Smooth muscle cell (in vitro differentiated cells): ENCODE measurements around the gene LDLRAD2. TPM values are rescaled to one million over a fixed set of nuclear protein-coding genes. Genes with fewer than 3 reads are reported as not detected.

Source experiments
- DNase-seq: peaks from one replicate; lab custom pipeline; 2025; ENCODE audit not compliant: unreplicated experiment; lab: John Stamatoyannopoulos, UW
- H2AFZ ChIP-seq: fragments of 200-600 bp; sonication (generic); 2 replicates; pipeline ENCODE4 v1.6.0; 2016; ENCODE audit warnings: antibody characterized with exemption, low read depth, mild to moderate bottlenecking
- H3F3A ChIP-seq: fragments of 200-600 bp; sonication (generic); 2 replicates; pipeline ENCODE4 v1.6.0; 2017; ENCODE audit warnings: antibody characterized with exemption, low read depth
- H3K27ac ChIP-seq: fragments of 200-600 bp; sonication (generic); 2 replicates; pipeline ENCODE4 v1.5.1; 2016; ENCODE audit warnings: low read depth, mild to moderate bottlenecking
- H3K27me3 ChIP-seq: fragments of 200-600 bp; sonication (generic); 2 replicates; pipeline ENCODE4 v1.6.1; 2016; ENCODE audit warnings: low read depth, mild to moderate bottlenecking
- H3K36me3 ChIP-seq: fragments of 200-600 bp; sonication (generic); 2 replicates; pipeline ENCODE4 v1.5.1; 2016; ENCODE audit warnings: low read depth
- H3K4me1 ChIP-seq: fragments of 200-600 bp; sonication (generic); 2 replicates; pipeline ENCODE4 v1.5.1; 2016; ENCODE audit warnings: low read depth
- H3K4me2 ChIP-seq: fragments of 200-600 bp; sonication (generic); 2 replicates; pipeline ENCODE4 v1.6.0; 2016; ENCODE audit warnings: mild to moderate bottlenecking
- H3K4me3 ChIP-seq: fragments of 200-600 bp; sonication (generic); 2 replicates; pipeline ENCODE4 v1.5.1; 2016; ENCODE audit warnings: mild to moderate bottlenecking
- H3K79me2 ChIP-seq: fragments of 200-600 bp; sonication (generic); 2 replicates; pipeline ENCODE4 v1.6.0; 2016; ENCODE audit warnings: low read depth, mild to moderate bottlenecking
- H3K9ac ChIP-seq: fragments of 200-600 bp; sonication (generic); 2 replicates; pipeline ENCODE4 v1.6.0; 2016; ENCODE audit warnings: low read depth
- H3K9me3 ChIP-seq: fragments of 200-600 bp; sonication (generic); replicated peaks from 2 replicates; pipeline ENCODE4 v1.5.1; 2016; ENCODE audit warnings: low read depth
- H4K20me1 ChIP-seq: fragments of 200-600 bp; sonication (generic); 2 replicates; pipeline ENCODE4 v1.6.0; 2016; ENCODE audit warnings: low read depth
- CTCF ChIP-seq: fragments of 200-600 bp; sonication (generic); IDR thresholded peaks from 2 replicates; pipeline ENCODE4 v1.5.1; 2017; ENCODE audit warnings: borderline replicate concordance, mild to moderate bottlenecking, antibody characterized with exemption; ENCODE audit not compliant: insufficient read depth, poor library complexity, severe bottlenecking
- WGBS: methylation state at CpG from one replicate; pipeline ENCODE4 v1.1.7; 2016; ENCODE audit warnings: low lambda C conversion rate; 5-methylcytosine and 5-hydroxymethylcytosine counted together
- polyA plus RNA-seq: library from polyadenylated mRNA; unstranded; fragments of >200 nt; fragmentation: Nextera tagmentation; extraction: Ambion mirVana; gene quantifications from 2 replicates; pipeline ENCODE4 v1.2.1, GENCODE V29; 2016
- total RNA-seq: library from RNA; depleted of rRNA; stranded (reverse); fragments of >200 nt; gene quantifications from 2 replicates; pipeline ENCODE4 v1.2.3, GENCODE V29; 2014

Gene LDLRAD2
- total and polyA plus RNA-seq, 2 experiments from 2014 or later, result 0.04 to 7.9 TPM

GRCh38 chr1:21814241-21814918 is 2.3 kb downstream of the LDLRAD2 start:
- H4K20me1 ChIP-seq, result no peaks in the 10 kb centered on the region
- no peak overlapping the region for H3K9ac ChIP-seq
- no peaks in the 10 kb centered on the region for H3K4me1 ChIP-seq
- no peaks in the 10 kb centered on the region for H3K79me2 ChIP-seq
- no peak overlapping the region for H2AFZ ChIP-seq
- H3F3A ChIP-seq, result peaks cover 17% of the 10 kb centered on the region
- H3K27ac ChIP-seq, result no peak overlapping the region
- DNase-seq, result no peak
- H3K4me2 ChIP-seq, result peak overlapping the region; percentile 85
- no peaks in the 10 kb centered on the region for H3K27me3 ChIP-seq
- peak; percentile 73 for TF ChIP-seq CTCF
- 22% methylated on average over 44 of the region's 65 CpGs for whole genome bisulfite sequencing
- no peaks in the 10 kb centered on the region for H3K36me3 ChIP-seq
- H3K9me3 ChIP-seq, result no peaks in the 10 kb centered on the region
- H3K4me3 ChIP-seq, result peak overlapping the region; percentile 52

GRCh38 chr1:21814981-21815582 is 3.0 kb downstream of the LDLRAD2 start:
- Histone ChIP-seq H2AFZ (no peak overlapping the region), H4K20me1 (no peaks in the 10 kb centered on the region), H3K27ac (no peak overlapping the region), H3K4me2 (no peak overlapping the region), H3F3A (peaks cover 17% of the 10 kb centered on the region), H3K27me3 (no peaks in the 10 kb centered on the region), H3K9ac (no peak overlapping the region), H3K4me1 (no peaks in the 10 kb centered on the region), H3K79me2 (no peaks in the 10 kb centered on the region), H3K36me3 (no peaks in the 10 kb centered on the region), H3K9me3 (no peaks in the 10 kb centered on the region), H3K4me3 (no peak overlapping the region)
- WGBS, result 94% methylated on average over 14 of the region's 15 CpGs
- no peak for TF ChIP-seq CTCF
- DNase-seq, result no peak

- no peaks in the 10 kb centered on the region for H3K36me3 ChIP-seq
- H3K27ac ChIP-seq, result no peak overlapping the region
- H3K9ac ChIP-seq, result no peak overlapping the region
- H3K4me3 ChIP-seq, result no peak overlapping the region
- no peak overlapping the region for H2AFZ ChIP-seq
- no peaks in the 10 kb centered on the region for H3K27me3 ChIP-seq
- no peak for TF ChIP-seq CTCF
- H3K9me3 ChIP-seq, result no peaks in the 10 kb centered on the region
- H3K4me2 ChIP-seq, result no peak overlapping the region
- no peak for DNase-seq
- WGBS, result 84% methylated on average over 12 of the region's 12 CpGs
- H3K79me2 ChIP-seq, result no peaks in the 10 kb centered on the region
- H4K20me1 ChIP-seq, result no peaks in the 10 kb centered on the region
- H3F3A ChIP-seq, result peaks cover 17% of the 10 kb centered on the region
- H3K4me1 ChIP-seq, result no peaks in the 10 kb centered on the region
Measured at GRCh38 chr1:21815724-21816321, 3.8 kb downstream of the LDLRAD2 start.
